Adipocyte (in vitro differentiated cells): Measurements from ENCODE around the gene PABPN1L.

Experiments used
- DNase-seq: peaks from one replicate; pipeline ENCODE4 v3.0.0-alpha.2; 2015; ENCODE audit warnings: low read depth
- H3K27me3 ChIP-seq: replicated peaks from 2 replicates; pipeline ENCODE4 v1.7.0; 2013; ENCODE audit warnings: mild to moderate bottlenecking, low read length, moderate library complexity; ENCODE audit not compliant: control insufficient read depth, insufficient read depth
- H3K36me3 ChIP-seq: 2 replicates; pipeline ENCODE4 v1.7.0; 2013; ENCODE audit warnings: low read length, mild to moderate bottlenecking, moderate library complexity; ENCODE audit not compliant: control insufficient read depth, insufficient read depth, severe bottlenecking
- H3K4me1 ChIP-seq: 2 replicates; pipeline ENCODE4 v1.7.0; 2013; ENCODE audit warnings: mild to moderate bottlenecking, low read length, moderate library complexity; ENCODE audit not compliant: control insufficient read depth, insufficient read depth
- H3K4me3 ChIP-seq: 2 replicates; pipeline ENCODE4 v1.7.0; 2013; ENCODE audit warnings: mild to moderate bottlenecking, low read length, moderate library complexity
- H3K9ac ChIP-seq: 2 replicates; pipeline ENCODE4 v1.7.0; 2013; ENCODE audit warnings: mild to moderate bottlenecking, low read length, moderate library complexity
- H3K9me3 ChIP-seq: 2 replicates; pipeline ENCODE4 v1.7.0; 2013; ENCODE audit warnings: mild to moderate bottlenecking, low read length, moderate library complexity; ENCODE audit not compliant: control insufficient read depth

Gene PABPN1L

GRCh38 chr16:88820385-88821025, 46.0 kb downstream of the PABPN1L start:
- no peaks in the 10 kb centered on the region for H3K4me1 ChIP-seq
- H3K4me3 ChIP-seq = no peak overlapping the region
- no peak overlapping the region for H3K9ac ChIP-seq
- H3K9me3 ChIP-seq = no peaks in the 10 kb centered on the region
- DNase-seq = no peak
- no peaks in the 10 kb centered on the region for H3K27me3 ChIP-seq
- H3K36me3 ChIP-seq = peaks cover 13% of the 10 kb centered on the region

- Histone ChIP-seq H3K36me3 (peaks cover 8% of the 10 kb centered on the region), H3K9me3 (no peaks in the 10 kb centered on the region), H3K4me3 (no peak overlapping the region), H3K27me3 (no peaks in the 10 kb centered on the region), H3K4me1 (no peaks in the 10 kb centered on the region), H3K9ac (no peak overlapping the region)
- DNase-seq = no peak
Observed at GRCh38 chr16:88819126-88819525, 47.3 kb downstream of the PABPN1L start.

GRCh38 chr16:88818575-88818874, 47.9 kb downstream of the PABPN1L start:
- Histone ChIP-seq H3K27me3 (no peaks in the 10 kb centered on the region), H3K4me1 (no peaks in the 10 kb centered on the region), H3K9me3 (no peaks in the 10 kb centered on the region), H3K36me3 (peaks cover 8% of the 10 kb centered on the region), H3K9ac (no peak overlapping the region), H3K4me3 (no peak overlapping the region)
- DNase-seq = no peak

- Histone ChIP-seq H3K9me3 (no peaks in the 10 kb centered on the region), H3K27me3 (no peaks in the 10 kb centered on the region), H3K9ac (no peak overlapping the region), H3K4me3 (no peak overlapping the region), H3K36me3 (peaks cover 8% of the 10 kb centered on the region), H3K4me1 (no peaks in the 10 kb centered on the region)
- DNase-seq = no peak
Observed at GRCh38 chr16:88817785-88818574, 48.5 kb downstream of the PABPN1L start.

GRCh38 chr16:88816736-88817535, 49.5 kb downstream of the PABPN1L start:
- H3K27me3 ChIP-seq = no peaks in the 10 kb centered on the region
- no peaks in the 10 kb centered on the region for H3K9me3 ChIP-seq
- DNase-seq = no peak
- H3K4me1 ChIP-seq = no peaks in the 10 kb centered on the region
- H3K4me3 ChIP-seq = no peak overlapping the region
- H3K36me3 ChIP-seq = peaks cover 8% of the 10 kb centered on the region
- no peak overlapping the region for H3K9ac ChIP-seq

GRCh38 chr16:88815901-88816589, 50.4 kb downstream of the PABPN1L start:
- no peaks in the 10 kb centered on the region for H3K9me3 ChIP-seq
- no peaks in the 10 kb centered on the region for H3K27me3 ChIP-seq
- H3K36me3 ChIP-seq = no peaks in the 10 kb centered on the region
- DNase-seq = peak; percentile 26
- H3K4me3 ChIP-seq = no peak overlapping the region
- no peaks in the 10 kb centered on the region for H3K4me1 ChIP-seq
- H3K9ac ChIP-seq = no peak overlapping the region

- H3K36me3 ChIP-seq = no peaks in the 10 kb centered on the region
- peaks cover 8% of the 10 kb centered on the region for H3K4me1 ChIP-seq
- H3K27me3 ChIP-seq = no peaks in the 10 kb centered on the region
- no peak overlapping the region for H3K9ac ChIP-seq
- H3K9me3 ChIP-seq = no peaks in the 10 kb centered on the region
- no peak overlapping the region for H3K4me3 ChIP-seq
- DNase-seq = no peak
Observed at GRCh38 chr16:88815227-88815626, 51.2 kb downstream of the PABPN1L start.

GRCh38 chr16:88814144-88814502, 52.3 kb downstream of the PABPN1L start:
- H3K36me3 ChIP-seq = peaks cover 10% of the 10 kb centered on the region
- no peak overlapping the region for H3K4me3 ChIP-seq
- peaks cover 16% of the 10 kb centered on the region for H3K4me1 ChIP-seq
- no peak overlapping the region for H3K9ac ChIP-seq
- DNase-seq = no peak
- no peaks in the 10 kb centered on the region for H3K27me3 ChIP-seq
- no peaks in the 10 kb centered on the region for H3K9me3 ChIP-seq
